Type B pancreatic cell (in vitro differentiated cells): ENCODE measurements around the gene FILIP1L. TPM values are rescaled to one million over a fixed set of nuclear protein-coding genes. Genes with fewer than 3 reads are reported as not detected.

Experiments used
- DNase-seq: peaks from one replicate; pipeline ENCODE4 v3.0.0; 2021; ENCODE audit warnings: mixed read lengths; ENCODE audit not compliant: unreplicated experiment; ENCODE audit errors: extremely low spot score
- H3K27ac Mint-ChIP-seq: 2 replicates; pipeline ENCODE4 v1.8.0; 2021; ENCODE audit warnings: mild to moderate bottlenecking, mixed read lengths
- H3K27me3 Mint-ChIP-seq: 2 replicates; pipeline ENCODE4 v1.8.0; 2021; ENCODE audit warnings: mixed read lengths
- H3K36me3 Mint-ChIP-seq: 2 replicates; pipeline ENCODE4 v1.8.0; 2021; ENCODE audit warnings: mixed read lengths
- H3K4me1 Mint-ChIP-seq: one replicate; pipeline ENCODE4 v1.8.0; 2021; ENCODE audit warnings: mixed read lengths; ENCODE audit not compliant: unreplicated experiment
- H3K4me3 Mint-ChIP-seq: 2 replicates; pipeline ENCODE4 v1.8.0; 2021; ENCODE audit warnings: mild to moderate bottlenecking, mixed read lengths
- H3K9me3 Mint-ChIP-seq: 2 replicates; pipeline ENCODE4 v1.8.0; 2021; ENCODE audit warnings: mixed read lengths
- CTCF ChIP-seq: fragments of 200-600 bp; sonication (generic); conservative IDR thresholded peaks from 2 replicates; pipeline ENCODE4 v1.5.0; 2021; ENCODE audit warnings: antibody characterized with exemption, mild to moderate bottlenecking
- total RNA-seq: library from RNA; stranded (reverse); gene quantifications from 2 replicates; pipeline ENCODE4 v1.2.1, GENCODE V29; 2021; ENCODE audit warnings: low replicate concordance

The FILIP1L gene
- total RNA-seq, 1 donor from 2014 or later: 30.6 TPM

DNA sequence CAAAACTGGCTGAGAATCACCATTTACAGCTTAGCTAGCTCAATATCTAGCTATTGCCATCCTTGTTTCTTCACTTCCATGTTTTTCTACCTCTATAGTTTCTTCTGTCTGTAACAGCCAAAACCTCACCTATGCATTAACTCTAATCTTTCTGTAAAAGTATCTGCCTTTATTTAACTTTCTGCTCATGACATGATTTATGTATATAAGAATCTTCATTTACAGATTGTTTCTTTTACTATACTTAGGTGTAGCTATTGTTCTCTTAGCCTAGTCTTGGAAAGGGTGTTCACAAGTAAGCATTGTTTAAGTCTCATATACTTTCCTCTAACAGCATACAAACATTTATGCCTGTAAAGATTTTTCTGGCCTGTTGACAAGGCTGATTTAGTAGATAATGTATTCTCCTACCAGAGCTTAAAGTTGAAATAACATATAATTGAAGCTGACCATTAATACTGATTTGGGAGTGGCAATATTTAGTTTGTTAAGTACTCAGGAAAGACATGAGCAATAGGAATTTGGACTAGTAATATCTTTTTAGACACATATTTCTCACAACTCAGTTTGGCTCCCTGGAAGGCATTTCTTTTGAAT lies 9.4 kb downstream of the FILIP1L start:
- Mint-ChIP-seq H3K4me3 (no peak overlapping the region), H3K27ac (peak overlapping the region; percentile 53), H3K36me3 (peaks cover 4% of the 10 kb centered on the region), H3K4me1 (peaks cover 47% of the 10 kb centered on the region), H3K27me3 (no peaks in the 10 kb centered on the region), H3K9me3 (peaks cover 5% of the 10 kb centered on the region)
- TF ChIP-seq CTCF: no peak
- DNase-seq: no peak

DNA sequence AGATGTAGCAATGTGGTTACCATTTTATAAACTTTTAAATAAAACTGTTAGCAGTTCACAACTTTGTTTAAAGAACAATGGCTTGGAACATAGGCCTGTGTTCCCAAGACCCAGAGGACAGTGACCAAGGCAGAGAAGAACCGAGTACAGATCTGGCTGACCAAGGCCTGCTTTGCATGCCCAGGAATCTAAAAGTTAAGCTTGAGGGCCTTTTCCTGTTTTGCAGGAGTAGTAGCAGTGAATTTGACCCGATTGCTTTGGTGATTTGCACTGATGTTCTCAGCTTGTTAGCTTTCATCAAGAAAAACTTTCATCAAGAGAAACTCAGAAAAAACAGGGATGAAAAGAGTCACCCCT lies 9.9 kb downstream of the FILIP1L start:
- H3K27me3 Mint-ChIP-seq: no peaks in the 10 kb centered on the region
- TF ChIP-seq CTCF: no peak
- H3K36me3 Mint-ChIP-seq: peaks cover 4% of the 10 kb centered on the region
- peaks cover 47% of the 10 kb centered on the region for H3K4me1 Mint-ChIP-seq
- peak overlapping the region; percentile 53 for H3K27ac Mint-ChIP-seq
- H3K9me3 Mint-ChIP-seq: peaks cover 5% of the 10 kb centered on the region
- H3K4me3 Mint-ChIP-seq: no peak overlapping the region
- DNase-seq: no peak

DNA sequence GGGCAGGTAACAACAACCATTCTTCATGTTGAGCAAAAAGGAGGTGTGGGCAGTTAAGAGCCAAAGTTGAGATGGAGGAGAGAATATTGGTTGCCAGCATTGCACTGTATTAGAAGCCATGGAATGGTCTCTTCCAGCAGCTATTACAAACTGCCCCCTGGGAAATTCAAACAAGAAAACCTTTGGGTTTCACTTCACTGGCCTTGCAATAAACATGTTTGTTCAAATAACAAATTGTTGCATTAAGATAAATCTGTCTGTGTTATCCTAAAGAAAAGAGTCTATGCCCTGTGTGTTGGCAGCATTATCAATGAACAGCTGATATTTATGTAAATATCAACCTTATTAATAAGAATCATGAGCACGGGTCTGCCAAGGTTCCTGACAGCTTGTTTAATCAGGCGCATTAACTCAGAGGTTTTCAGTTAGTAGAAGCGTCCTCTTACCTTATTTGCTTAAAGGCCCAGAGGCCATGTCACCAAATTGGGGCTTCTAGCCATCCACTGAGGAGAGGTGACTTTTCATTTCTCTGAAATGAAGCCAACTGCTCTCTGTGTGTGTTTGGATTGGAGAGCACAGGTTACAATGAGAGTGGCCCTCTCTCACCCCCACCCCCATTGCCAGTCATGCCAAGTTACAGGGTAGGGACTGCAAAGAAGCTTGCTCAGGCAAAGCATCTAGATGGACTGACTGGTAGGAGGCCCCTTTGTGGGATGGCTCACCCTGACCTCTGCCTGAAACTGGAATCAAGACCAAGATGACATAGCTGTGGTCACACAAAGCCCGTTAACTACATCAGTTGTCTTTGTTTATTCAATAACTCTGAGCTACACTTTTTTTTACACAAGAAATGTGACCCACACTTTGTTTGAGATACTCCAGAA lies 10.5 kb downstream of the FILIP1L start:
- Mint-ChIP-seq H3K27me3 (no peaks in the 10 kb centered on the region), H3K27ac (no peak overlapping the region), H3K9me3 (peaks cover 5% of the 10 kb centered on the region), H3K4me1 (peaks cover 47% of the 10 kb centered on the region), H3K4me3 (no peak overlapping the region), H3K36me3 (peaks cover 4% of the 10 kb centered on the region)
- no peak for DNase-seq
- TF ChIP-seq CTCF: no peak

GRCh38 chr3:100102757-100103156 lies 11.5 kb downstream of the FILIP1L start:
- Mint-ChIP-seq H3K36me3 (peaks cover 4% of the 10 kb centered on the region), H3K4me1 (peaks cover 54% of the 10 kb centered on the region), H3K9me3 (peaks cover 5% of the 10 kb centered on the region), H3K4me3 (no peak overlapping the region), H3K27me3 (no peaks in the 10 kb centered on the region), H3K27ac (no peak overlapping the region)
- no peak for DNase-seq
- no peak for TF ChIP-seq CTCF

- H3K27me3 Mint-ChIP-seq: no peaks in the 10 kb centered on the region
- DNase-seq: no peak
- H3K27ac Mint-ChIP-seq: no peak overlapping the region
- no peak for TF ChIP-seq CTCF
- peaks cover 5% of the 10 kb centered on the region for H3K9me3 Mint-ChIP-seq
- H3K4me1 Mint-ChIP-seq: peaks cover 46% of the 10 kb centered on the region
- H3K36me3 Mint-ChIP-seq: peaks cover 4% of the 10 kb centered on the region
- H3K4me3 Mint-ChIP-seq: no peak overlapping the region
Measured at GRCh38 chr3:100100425-100100824, 13.9 kb downstream of the FILIP1L start.
